ENCODE data around the gene NPM1.
"Not testable (repeated sequence)": the region's sequence is repeated elsewhere in the genome, so short reads cannot be mapped to it uniquely, and the experiment has no call there.

NPM1 gene

DNA sequence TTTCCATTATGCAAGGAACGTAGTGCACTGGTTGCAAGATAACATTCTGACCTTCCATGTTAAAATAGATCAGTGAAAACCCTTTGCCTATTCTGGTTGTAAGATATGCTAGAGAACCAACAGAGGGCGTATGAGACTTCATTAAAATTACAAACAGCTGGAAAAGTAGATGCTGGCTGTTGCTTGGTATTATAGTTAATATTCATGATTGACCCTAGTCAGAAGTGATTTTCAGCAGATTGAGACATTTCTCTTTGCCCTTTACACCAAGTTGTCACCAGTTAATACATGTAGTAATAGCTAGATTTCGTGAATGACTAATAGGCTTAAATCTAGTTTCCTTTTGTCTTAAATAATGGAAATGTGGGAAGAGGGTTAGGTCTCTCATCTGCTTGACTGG is 18.0 kb downstream of the NPM1 start:
- H3K4me3 ChIP-seq (ENCODE audit: insufficient read length, low read depth): no peak overlapping the region
- peaks cover 58% of the 10 kb centered on the region for H3K36me3 ChIP-seq (ENCODE audit: insufficient read depth, insufficient read length, low read length)
- no peak for DNase-seq (ENCODE audit: low read depth, low spot score)

DNA sequence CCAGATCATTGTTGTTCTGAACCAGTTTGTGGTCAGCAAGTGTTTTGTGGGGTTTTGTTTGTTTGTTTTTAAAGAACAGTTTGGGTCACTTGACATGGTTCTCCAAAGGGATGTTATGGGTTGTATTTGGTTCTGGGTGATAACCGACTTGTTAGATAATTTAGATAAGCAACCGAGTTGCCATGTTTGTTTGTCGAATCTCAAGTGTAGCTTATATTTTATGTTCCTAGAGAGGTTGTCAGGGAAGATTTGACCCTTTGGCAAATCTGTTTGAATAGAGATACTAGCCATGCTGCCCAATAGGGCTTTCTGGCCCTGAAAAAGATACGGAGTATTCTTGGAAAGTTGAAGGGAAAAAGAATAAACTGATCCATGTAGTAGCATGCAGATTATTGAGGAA is 19.6 kb downstream of the NPM1 start:
- H3K27me3 ChIP-seq (ENCODE audit: insufficient read depth, insufficient read length): no peaks in the 10 kb centered on the region
- no peak overlapping the region for H3K9ac ChIP-seq (ENCODE audit: insufficient read length, low read depth)
- DNase-seq (ENCODE audit: low read depth, low spot score): no peak
- H3K4me1 ChIP-seq (ENCODE audit: insufficient read depth, insufficient read length): no peaks in the 10 kb centered on the region
- peaks cover 61% of the 10 kb centered on the region for H3K36me3 ChIP-seq (ENCODE audit: insufficient read depth, insufficient read length, low read length)
- no peak overlapping the region for H3K4me3 ChIP-seq (ENCODE audit: insufficient read length, low read depth)
- H3K9me3 ChIP-seq (ENCODE audit: insufficient read depth, low read length): no peaks in the 10 kb centered on the region
- TF ChIP-seq ZNF274 (IDR thresholded peaks at IDR 0.05; ENCODE audit: low read depth, low read length) (no peak), YY1 (IDR thresholded peaks at IDR 0.05; ENCODE audit: insufficient read depth, insufficient read length) (no peak), SUZ12 (IDR thresholded peaks at IDR 0.05; ENCODE audit: extremely low read depth, insufficient read depth, insufficient read length) (no peak)

More for the DNA sequence above, 18.0 kb downstream of the NPM1 start:
- H3K9me3 ChIP-seq (ENCODE audit: insufficient read depth, low read length): peaks cover 4% of the 10 kb centered on the region; the same call in 1 of the 2 replicates
- no peak for TF ChIP-seq SUZ12 (IDR thresholded peaks at IDR 0.05; ENCODE audit: extremely low read depth, insufficient read depth, insufficient read length)
- TF ChIP-seq YY1 (IDR thresholded peaks at IDR 0.05; ENCODE audit: insufficient read depth, insufficient read length): no peak
- no peak for TF ChIP-seq ZNF274 (IDR thresholded peaks at IDR 0.05; ENCODE audit: low read depth, low read length)
- no peaks in the 10 kb centered on the region for H3K4me1 ChIP-seq (ENCODE audit: insufficient read depth, insufficient read length)
- no peaks in the 10 kb centered on the region for H3K27me3 ChIP-seq (ENCODE audit: insufficient read depth, insufficient read length)
- H3K9ac ChIP-seq (ENCODE audit: insufficient read length, low read depth): no peak overlapping the region

DNA sequence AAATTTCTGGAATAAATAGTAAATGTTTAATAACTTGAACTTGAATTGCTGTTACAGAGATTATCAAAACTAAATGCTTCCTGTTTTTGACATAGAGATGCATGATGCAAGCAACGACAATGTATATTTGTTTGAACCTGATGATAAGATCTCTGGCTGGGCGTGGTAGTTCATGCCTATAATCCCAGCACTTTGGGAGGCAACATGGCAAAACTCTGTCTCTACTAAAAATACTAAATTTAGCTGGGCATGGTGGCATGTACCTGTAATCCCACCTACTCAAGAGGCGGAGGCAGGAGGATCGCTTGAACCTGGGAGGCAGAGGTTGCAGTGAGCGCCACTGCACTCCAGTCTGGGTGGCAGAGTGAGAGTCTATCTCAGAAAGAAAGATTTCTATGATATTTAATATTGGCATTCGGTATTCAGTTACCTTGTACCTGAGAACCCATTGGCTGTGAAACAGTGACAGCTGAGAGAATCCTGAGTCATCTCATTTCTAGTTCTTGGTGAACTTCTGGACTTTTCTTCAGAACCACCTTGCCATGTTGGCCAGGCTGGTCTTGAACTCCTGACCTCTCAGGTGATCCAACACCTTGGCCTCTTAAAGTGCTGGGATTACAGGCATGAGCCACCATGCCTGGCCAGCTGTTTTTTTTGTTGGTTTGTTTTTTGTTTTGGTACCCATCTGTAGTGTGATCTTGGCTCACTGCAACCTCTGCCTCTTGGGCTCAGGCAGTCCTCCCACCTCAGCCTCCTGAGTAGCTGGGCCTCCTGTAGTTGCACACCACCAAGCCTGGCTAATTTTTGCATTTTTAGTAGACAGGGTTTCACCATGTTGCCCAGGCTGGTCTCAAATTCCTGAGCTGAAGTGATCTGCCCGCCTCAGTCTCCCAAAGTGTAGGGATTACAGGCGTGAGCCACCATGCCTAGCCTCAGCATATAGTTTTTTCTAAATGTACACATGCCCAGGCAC is 21.8 kb downstream of the NPM1 start:
- H3K27me3 ChIP-seq (ENCODE audit: insufficient read depth, insufficient read length): no peaks in the 10 kb centered on the region
- H3K36me3 ChIP-seq (ENCODE audit: insufficient read depth, insufficient read length, low read length): peaks cover 74% of the 10 kb centered on the region
- no peak for TF ChIP-seq SUZ12 (IDR thresholded peaks at IDR 0.05; ENCODE audit: extremely low read depth, insufficient read depth, insufficient read length)
- no peak for TF ChIP-seq ZNF274 (IDR thresholded peaks at IDR 0.05; ENCODE audit: low read depth, low read length)
- TF ChIP-seq YY1 (IDR thresholded peaks at IDR 0.05; ENCODE audit: insufficient read depth, insufficient read length): no peak
- no peak overlapping the region for H3K4me3 ChIP-seq (ENCODE audit: insufficient read length, low read depth)
- DNase-seq (ENCODE audit: low read depth, low spot score): no peak
- no peaks in the 10 kb centered on the region for H3K4me1 ChIP-seq (ENCODE audit: insufficient read depth, insufficient read length)
- H3K9me3 ChIP-seq (ENCODE audit: insufficient read depth, low read length): no peaks in the 10 kb centered on the region
- no peak overlapping the region for H3K9ac ChIP-seq (ENCODE audit: insufficient read length, low read depth)

DNA sequence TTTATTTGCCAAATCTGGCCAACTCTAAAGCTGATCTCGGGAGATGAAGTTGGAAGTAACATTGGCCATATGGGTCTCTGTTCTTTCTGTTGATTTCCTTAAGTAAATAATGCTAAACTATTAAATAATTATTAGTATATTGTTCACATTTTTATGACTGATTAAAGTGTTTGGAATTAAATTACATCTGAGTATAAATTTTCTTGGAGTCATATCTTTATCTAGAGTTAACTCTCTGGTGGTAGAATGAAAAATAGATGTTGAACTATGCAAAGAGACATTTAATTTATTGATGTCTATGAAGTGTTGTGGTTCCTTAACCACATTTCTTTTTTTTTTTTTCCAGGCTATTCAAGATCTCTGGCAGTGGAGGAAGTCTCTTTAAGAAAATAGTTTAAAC is 22.5 kb downstream of the NPM1 start:
- no peak for DNase-seq (ENCODE audit: low read depth, low spot score)
- TF ChIP-seq YY1 (IDR thresholded peaks at IDR 0.05; ENCODE audit: insufficient read depth, insufficient read length): no peak
- no peaks in the 10 kb centered on the region for H3K27me3 ChIP-seq (ENCODE audit: insufficient read depth, insufficient read length)
- peaks cover 68% of the 10 kb centered on the region for H3K36me3 ChIP-seq (ENCODE audit: insufficient read depth, insufficient read length, low read length)
- H3K4me3 ChIP-seq (ENCODE audit: insufficient read length, low read depth): no peak overlapping the region
- no peaks in the 10 kb centered on the region for H3K4me1 ChIP-seq (ENCODE audit: insufficient read depth, insufficient read length)
- H3K9ac ChIP-seq (ENCODE audit: insufficient read length, low read depth): no peak overlapping the region
- no peaks in the 10 kb centered on the region for H3K9me3 ChIP-seq (ENCODE audit: insufficient read depth, low read length)

DNA sequence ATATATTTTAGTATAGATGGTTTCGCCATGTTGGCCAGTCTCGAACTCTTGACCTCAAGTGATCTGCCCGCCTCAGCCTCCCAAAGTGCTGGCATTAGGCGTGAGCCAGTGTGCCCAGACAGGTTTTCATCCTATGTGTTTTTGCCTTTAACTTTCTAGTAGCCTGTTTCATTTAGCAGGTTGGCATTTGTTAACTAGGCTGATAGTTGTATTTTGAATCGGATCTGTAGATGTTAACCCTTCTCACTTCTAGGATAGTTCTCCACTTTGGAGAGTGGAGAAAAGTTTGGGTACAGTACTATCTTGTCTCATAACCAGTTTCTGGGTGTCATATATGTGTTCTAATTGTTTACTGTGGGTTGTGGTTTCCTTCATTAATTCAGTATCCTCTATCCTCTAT is 24.5 kb downstream of the NPM1 start:
- no peak overlapping the region for H3K4me3 ChIP-seq (ENCODE audit: insufficient read length, low read depth)
- peaks cover 54% of the 10 kb centered on the region for H3K36me3 ChIP-seq (ENCODE audit: insufficient read depth, insufficient read length, low read length)
- H3K4me1 ChIP-seq (ENCODE audit: insufficient read depth, insufficient read length): no peaks in the 10 kb centered on the region
- no peak for TF ChIP-seq ZNF274 (IDR thresholded peaks at IDR 0.05; ENCODE audit: low read depth, low read length)
- no peak for TF ChIP-seq YY1 (IDR thresholded peaks at IDR 0.05; ENCODE audit: insufficient read depth, insufficient read length)
- TF ChIP-seq SUZ12 (IDR thresholded peaks at IDR 0.05; ENCODE audit: extremely low read depth, insufficient read depth, insufficient read length): no peak
- no peak for DNase-seq (ENCODE audit: low read depth, low spot score)
- H3K9me3 ChIP-seq (ENCODE audit: insufficient read depth, low read length): no peaks in the 10 kb centered on the region
- no peak overlapping the region for H3K9ac ChIP-seq (ENCODE audit: insufficient read length, low read depth)
- no peaks in the 10 kb centered on the region for H3K27me3 ChIP-seq (ENCODE audit: insufficient read depth, insufficient read length)

DNA sequence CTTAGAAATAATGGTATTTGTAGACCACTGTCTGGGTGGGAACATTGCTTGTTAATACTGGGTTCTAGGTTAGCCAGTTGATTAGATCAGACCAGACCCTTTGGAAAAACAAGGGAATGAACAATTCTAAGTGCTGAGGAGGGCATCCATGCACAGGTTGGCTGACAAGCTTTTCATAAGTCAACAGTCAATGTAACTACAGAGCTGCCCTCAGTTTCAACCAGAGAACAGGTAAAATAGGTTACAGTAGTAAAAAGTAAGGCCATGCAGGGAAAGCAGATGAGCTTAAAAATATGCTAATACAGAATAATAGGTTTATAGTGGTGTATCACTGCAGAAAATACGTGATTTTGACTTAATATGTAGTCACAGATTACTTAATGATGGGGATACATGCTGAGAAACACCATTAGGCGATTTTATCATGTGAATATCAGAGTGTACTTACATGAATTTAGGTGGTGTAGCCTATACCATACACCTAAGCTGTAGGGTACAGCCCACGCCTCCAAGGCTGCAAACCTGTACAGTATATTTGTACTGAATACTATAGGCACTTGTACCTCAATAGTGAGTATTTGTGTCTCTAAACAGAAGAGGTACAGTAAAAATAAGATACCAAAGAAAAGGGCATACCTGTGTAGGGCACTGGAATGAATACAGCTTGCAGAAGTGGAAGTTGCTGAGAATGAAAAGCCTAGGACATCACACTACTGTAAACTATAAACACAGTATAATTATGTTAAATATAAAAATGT is 25.7 kb downstream of the NPM1 start:
- Histone ChIP-seq H3K9me3 (ENCODE audit: insufficient read depth, low read length) (no peaks in the 10 kb centered on the region), H3K27me3 (ENCODE audit: insufficient read depth, insufficient read length) (no peaks in the 10 kb centered on the region), H3K4me1 (ENCODE audit: insufficient read depth, insufficient read length) (no peaks in the 10 kb centered on the region), H3K4me3 (ENCODE audit: insufficient read length, low read depth) (no peak overlapping the region), H3K9ac (ENCODE audit: insufficient read length, low read depth) (no peak overlapping the region), H3K36me3 (ENCODE audit: insufficient read depth, insufficient read length, low read length) (peaks cover 45% of the 10 kb centered on the region)
- TF ChIP-seq ZNF274 (IDR thresholded peaks at IDR 0.05; ENCODE audit: low read depth, low read length): no peak
- no peak for TF ChIP-seq SUZ12 (IDR thresholded peaks at IDR 0.05; ENCODE audit: extremely low read depth, insufficient read depth, insufficient read length)
- TF ChIP-seq YY1 (IDR thresholded peaks at IDR 0.05; ENCODE audit: insufficient read depth, insufficient read length): no peak
- no peak for DNase-seq (ENCODE audit: low read depth, low spot score)

DNA sequence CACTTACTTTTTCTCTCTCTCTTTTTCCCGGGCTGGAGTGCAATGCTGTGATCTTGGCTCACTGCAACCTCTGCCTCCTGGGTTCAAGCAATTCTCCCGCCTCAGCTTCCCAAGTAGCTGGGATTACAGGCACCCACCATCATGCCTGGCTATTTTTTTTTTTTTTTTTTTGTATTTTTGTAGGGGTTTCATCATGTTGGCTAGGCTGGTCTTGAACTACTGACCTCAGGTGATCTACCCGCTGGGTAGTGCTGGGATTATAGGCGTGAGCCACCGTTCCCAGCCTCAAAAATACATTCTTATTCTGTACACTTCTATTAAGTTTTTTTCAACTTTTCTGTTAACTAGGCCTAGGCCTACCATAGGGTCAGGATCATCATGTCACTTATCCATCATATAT is 26.3 kb downstream of the NPM1 start:
- H3K9me3 ChIP-seq (ENCODE audit: insufficient read depth, low read length); H3K4me1 ChIP-seq (ENCODE audit: insufficient read depth, insufficient read length); DNase-seq (ENCODE audit: low read depth, low spot score); H3K9ac ChIP-seq (ENCODE audit: insufficient read length, low read depth); H3K27me3 ChIP-seq (ENCODE audit: insufficient read depth, insufficient read length); H3K4me3 ChIP-seq (ENCODE audit: insufficient read length, low read depth): not testable (repeated sequence)
- peaks cover 41% of the 10 kb centered on the region for H3K36me3 ChIP-seq (ENCODE audit: insufficient read depth, insufficient read length, low read length)
